ENCODE results near the gene WBP1L. TPM values are rescaled to one million over a fixed set of nuclear protein-coding genes. Genes with fewer than 3 reads are reported as not detected.

The WBP1L gene
- total RNA-seq (ENCODE audit: low replicate concordance): 49.0 and 58.6 TPM in 2 replicates

DNA sequence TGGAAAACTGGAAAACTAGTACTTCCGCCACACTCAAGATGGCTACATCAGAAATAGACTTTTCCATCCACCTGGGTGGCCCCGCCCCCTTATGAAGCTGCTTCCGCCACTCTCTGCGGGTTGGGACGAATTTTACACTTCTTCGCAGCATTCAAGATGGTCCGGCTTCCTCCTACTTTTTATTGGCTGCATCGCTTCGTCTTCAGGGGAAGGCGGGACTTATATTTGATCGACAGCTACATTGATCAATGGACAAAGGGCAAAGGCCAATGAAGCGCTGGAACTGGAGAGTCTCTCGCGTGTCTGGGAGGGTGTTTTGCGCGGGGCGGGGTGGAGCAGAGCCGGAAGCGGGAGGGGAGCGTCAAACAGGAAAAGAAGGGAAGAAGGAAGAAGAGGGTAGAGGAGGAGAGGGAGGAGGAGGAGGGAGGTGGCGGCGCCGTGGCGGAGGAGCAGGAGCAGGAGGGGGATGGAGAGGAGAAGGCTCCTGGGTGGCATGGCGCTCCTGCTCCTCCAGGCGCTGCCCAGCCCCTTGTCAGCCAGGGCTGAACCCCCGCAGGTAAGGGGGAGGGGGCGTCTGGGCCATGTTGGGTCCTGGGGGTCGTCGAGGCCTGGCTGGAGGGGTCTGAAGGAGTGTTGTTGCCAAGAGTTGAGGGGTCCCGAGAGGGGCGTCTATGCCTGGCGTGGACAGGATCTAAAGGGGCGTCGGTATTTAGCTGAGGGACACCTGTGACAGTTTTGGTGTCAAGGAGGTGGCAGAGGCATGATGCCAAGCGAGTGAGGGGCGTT is at the start of gene WBP1L:
Gene WBP1L, plus strand, starts transcription at position 361 of the 786 bp plus-strand sequence. Its CDS starts 106 bp downstream, at position 467.

DNA sequence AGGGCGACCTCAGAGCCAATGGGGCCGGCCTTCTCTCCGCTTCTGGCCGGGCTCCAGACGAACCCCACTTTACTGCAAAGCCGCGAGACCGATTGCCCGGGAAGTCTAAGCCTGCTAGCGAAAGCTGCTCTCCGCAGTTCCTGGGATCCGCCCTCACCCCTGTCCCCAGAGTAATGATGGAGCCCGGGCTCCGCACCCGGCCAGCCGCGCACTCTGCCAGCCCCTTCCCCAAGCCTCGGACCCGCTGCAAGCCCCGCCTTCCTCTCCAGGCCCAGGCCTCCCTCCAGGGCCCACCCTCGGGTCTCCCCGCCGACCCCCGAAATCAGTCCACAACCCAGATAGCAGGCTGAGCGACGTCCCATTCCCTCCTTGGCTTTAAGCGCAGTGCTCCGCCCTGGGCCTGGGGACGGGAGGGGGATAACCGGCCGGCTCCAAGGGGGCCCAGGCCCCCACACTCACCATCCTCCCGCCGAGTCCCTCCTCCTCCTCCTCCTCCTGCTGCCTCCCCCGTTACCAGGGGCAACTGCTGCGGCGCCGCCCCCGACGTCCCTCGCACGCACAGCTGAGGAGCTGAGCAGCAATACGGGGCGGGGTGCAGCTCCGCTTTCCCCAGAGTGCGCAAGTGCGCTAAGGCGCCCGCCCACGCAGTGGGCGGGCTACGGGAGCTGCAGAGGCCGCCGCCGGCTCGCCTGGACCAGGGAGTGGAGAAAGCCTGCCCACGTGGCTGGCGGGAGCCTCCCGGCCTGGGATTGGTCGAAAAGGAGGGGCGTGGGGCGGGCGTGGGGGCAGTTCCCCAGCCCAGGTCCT is 29.7 kb upstream of the WBP1L start, which contains the start of gene ARL3:
Gene ARL3, minus strand, starts transcription at position 584 of the 807 bp plus-strand sequence. Its CDS starts 122 bp downstream, at position 462.

DNA sequence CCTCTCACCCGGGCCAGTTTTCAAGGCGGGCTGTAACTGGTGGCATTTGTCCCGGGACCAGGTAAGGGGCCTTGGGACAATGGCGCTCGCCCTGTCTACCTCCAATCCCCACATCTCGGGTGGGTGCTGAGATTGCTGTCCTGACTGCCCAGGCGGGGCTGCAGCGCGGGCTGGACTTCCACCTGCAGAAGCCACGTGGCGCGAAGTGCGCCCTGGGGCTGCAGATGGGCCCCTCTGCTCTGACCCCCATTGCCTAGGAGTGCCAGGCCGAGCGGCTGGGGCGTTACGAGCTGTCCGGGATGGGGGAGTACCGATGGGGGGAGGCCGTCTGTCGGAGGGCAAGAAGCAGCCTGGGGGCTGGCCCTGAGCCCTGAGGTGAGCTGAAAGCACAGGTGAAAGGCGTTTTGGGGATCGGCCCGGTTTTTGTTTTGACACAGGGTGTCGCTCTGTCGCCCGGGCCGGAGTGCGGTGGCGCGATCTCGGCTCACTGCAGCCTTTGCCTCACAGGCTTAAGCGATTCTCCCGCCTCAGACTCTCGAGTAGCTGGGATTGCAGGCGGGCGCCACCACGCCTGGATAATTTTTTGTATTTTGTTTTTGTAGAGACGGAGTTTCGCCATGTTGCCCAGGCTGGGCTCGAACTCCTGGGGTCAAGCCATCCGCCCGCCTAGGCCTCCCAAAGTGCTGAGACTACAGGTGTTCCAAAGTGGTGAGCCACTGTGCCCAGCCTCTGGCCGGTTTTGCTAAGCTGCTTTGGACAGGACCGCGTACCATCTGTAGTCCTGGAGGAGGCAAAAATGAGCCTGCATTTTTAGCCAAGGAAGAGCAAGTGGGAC is 28.9 kb upstream of the WBP1L start, which contains the start of gene SFXN2:
Gene SFXN2, plus strand, starts transcription at position 16 of the 835 bp plus-strand sequence. CDS start 12,001 bp downstream, outside the sequence.

DNA sequence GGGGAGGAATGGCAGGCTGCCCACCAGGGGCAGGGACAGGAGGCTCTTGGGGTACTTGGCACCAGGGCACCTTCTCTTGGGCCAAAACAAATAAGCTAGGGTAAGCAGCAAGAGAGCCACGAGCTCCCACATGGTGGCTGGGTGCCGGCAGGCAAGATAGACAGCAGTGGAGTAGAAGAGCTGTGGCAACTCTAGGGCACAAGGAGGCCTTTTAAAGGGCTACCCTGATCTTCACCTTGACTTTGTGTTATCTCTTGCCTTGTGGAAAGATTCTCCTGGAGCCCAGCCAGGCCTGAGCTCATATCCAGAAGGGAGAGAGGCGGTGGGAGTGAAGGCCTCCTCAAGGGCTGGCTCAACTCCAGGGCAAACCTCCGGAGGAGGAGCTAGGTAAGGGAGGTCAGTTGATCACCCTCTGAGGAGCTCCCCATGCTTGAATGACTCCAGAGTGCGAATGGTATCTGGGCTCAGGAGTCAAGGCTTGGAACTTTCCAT is 93.5 kb downstream of the WBP1L start, which contains the start of gene CYP17A1:
Gene CYP17A1, minus strand, starts transcription at position 184 of the 492 bp plus-strand sequence. Its CDS starts 52 bp downstream, at position 132.

Other genes starting within 250 kb of the WBP1L start
- gene ACTR1A, start 241.2 kb upstream of the WBP1L start, total RNA-seq (ENCODE audit: low replicate concordance): 73.4 and 142 TPM in 2 replicates
- 1.3 and 3.0 TPM in 2 replicates for gene SUFU, start 240.0 kb upstream of the WBP1L start, total RNA-seq (ENCODE audit: low replicate concordance)
- 38.3 and 93.6 TPM in 2 replicates for gene TRIM8, start 99.5 kb upstream of the WBP1L start, total RNA-seq (ENCODE audit: low replicate concordance)
- 6.2 and 9.1 TPM in 2 replicates for gene ARL3, start 29.6 kb upstream of the WBP1L start, total RNA-seq (ENCODE audit: low replicate concordance)
- 4.1 and 5.6 TPM in 2 replicates for gene SFXN2, start 29.3 kb upstream of the WBP1L start, total RNA-seq (ENCODE audit: low replicate concordance)
- gene CYP17A1, start 93.5 kb downstream of the WBP1L start, total RNA-seq (ENCODE audit: low replicate concordance): not detected in 2 replicates
- gene BORCS7, start 110.3 kb downstream of the WBP1L start, total RNA-seq (ENCODE audit: low replicate concordance): 8.7 and 21.8 TPM in 2 replicates
- 5.0 and 5.9 TPM in 2 replicates for gene AS3MT, start 125.5 kb downstream of the WBP1L start, total RNA-seq (ENCODE audit: low replicate concordance)
- 14.6 and 15.3 TPM in 2 replicates for gene CNNM2, start 174.3 kb downstream of the WBP1L start, total RNA-seq (ENCODE audit: low replicate concordance)

All from smooth muscle cell of the coronary artery (primary cell).